NCI-H1417 (cell line): ENCODE results near the gene CACNA1F.

Experiments
- DNase-seq, 3 experiments: peaks; one replicate each; lab custom pipeline; 2025; lab: John Stamatoyannopoulos, UW

CACNA1F gene

GRCh38 chrX:49230500-49231232 is 2.5 kb downstream of the CACNA1F start:
- no peak for DNase-seq

GRCh38 chrX:49228185-49228584 is 5.0 kb downstream of the CACNA1F start:
- DNase-seq = no peak

GRCh38 chrX:49227726-49228125 is 5.4 kb downstream of the CACNA1F start:
- no peak for DNase-seq

DNA sequence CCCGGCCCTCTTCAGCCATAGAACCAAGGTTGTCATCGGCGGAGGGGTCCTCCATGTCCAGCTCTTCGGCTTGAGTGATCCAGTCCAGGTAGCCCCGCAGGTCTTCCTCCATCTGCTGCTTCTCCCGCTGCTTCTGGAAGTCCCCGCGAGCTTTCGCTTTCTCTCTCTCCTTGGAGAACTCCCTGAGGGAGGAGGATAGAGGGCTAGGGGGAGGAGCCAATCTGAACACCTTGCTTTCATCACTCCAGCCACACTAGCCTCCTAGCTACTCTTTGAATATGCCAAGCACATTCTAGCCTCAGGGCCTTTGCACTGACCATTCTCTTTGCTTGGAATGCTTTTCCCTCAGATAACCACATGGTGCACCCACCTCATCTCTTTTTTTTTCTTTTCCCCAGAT is 6.2 kb downstream of the CACNA1F start:
- DNase-seq = no peak

- no peak for DNase-seq
Observed at GRCh38 chrX:49225858-49226257, 7.3 kb downstream of the CACNA1F start.

DNA sequence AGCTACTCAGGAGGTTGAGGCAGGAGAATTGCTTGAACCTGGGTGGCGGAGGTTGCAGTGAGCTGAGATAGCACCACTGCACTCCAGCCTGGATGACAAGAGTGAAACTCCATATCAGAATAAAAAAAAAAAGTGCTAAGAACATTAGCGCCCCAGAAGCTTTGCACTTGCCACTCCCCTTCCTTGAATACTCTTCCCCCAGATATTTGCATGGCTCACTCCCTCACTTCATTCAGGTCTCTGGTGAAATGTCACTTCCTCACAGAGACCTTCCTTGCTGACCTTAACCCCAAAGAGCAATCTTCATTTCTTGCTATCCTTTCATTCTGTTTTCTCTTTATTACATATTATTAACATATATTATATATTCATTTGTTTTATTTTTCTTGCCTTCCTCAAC is 11.3 kb downstream of the CACNA1F start:
- no peak for DNase-seq

DNA sequence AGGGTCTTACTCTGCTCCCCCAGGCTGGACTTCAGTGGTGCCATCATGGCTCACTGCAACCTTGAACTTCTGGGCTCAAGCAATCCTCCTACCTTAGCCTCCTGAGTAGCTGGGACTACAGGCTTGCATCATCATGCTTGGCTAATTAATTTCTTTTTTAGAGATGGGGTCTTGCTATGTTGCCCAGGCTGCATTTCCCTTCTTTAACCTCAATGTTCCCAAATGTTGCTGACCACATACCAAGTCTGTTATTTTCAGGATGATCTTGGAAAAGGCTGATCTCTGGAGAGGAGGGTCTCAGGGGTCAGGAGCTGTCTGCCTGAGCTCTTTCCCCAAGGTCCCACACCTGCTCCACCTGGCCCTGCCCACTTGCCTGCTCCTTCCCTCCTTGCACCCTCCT is 13.0 kb downstream of the CACNA1F start:
- no peak for DNase-seq

DNA sequence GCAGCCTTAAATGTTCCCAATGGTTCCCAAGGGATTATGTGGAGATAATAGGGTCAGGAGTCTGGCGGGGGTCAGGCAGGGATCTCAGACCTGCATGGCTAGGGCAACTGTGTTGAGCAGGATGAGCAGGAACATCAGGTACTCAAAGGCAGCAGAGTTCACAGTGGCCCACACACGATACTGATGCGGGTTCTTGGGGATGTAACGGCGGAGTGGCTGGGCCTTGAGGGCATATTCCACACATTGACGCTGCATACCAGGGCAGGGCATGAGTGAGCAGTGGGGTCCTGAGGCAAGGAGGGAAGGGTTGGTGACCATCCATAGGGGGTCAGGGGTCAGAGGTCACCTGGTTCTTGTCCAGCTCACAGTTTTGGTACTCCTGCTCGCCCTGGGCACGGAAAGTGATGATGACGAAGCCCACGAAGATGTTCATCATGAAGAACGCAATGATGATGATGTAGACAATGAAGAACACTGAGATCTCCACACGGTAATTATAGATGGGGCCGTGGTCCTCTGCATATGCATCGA is 18.1 kb downstream of the CACNA1F start:
- no peak for DNase-seq

DNA sequence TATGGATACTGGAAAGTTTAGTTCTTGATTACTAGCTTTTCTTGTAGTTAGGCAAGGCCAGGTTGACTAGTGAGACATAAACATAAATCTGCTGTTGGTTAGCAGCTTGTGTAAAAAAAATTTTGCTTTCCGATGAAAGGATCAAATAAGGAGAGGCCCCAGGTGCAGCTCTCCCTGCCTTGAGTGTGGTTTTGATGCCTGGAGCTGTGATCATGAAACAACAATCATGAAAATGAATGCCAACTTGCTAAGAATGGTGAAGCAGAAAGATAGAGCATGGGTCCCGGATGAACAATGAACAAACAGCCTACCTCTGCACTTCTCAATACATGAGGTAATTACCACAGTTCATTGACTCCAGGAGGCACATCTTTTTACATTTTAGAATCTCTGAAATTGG is 18.7 kb downstream of the CACNA1F start:
- DNase-seq = no peak

- DNase-seq = no peak
Observed at GRCh38 chrX:49212861-49213260, 20.3 kb downstream of the CACNA1F start.

GRCh38 chrX:49212209-49212608 is 20.9 kb downstream of the CACNA1F start:
- no peak for DNase-seq

- no peak for DNase-seq
Observed at GRCh38 chrX:49211074-49211473, 22.1 kb downstream of the CACNA1F start.

DNA sequence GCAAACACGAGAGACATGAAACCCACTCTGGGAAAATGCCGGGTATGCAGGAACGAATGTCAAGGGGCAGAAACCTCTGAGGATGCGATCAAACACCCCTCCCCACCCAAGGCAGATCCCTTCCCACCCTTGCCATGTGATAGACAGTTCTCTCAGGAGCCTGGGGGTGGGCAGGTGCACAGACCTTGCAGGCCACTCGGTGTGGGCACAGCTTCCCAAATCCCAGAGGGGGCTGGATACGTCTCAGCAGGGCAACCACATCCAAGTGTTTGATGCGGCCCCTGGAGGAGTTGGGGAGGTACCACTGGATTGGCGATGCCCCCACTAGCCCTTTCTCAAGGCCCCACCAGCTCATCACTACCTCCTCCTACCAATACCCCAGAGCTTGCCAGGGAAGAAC is 22.7 kb downstream of the CACNA1F start:
- no peak for DNase-seq

- no peak for DNase-seq
Observed at GRCh38 chrX:49209434-49210251, 23.5 kb downstream of the CACNA1F start.

GRCh38 chrX:49208399-49208798 is 24.7 kb downstream of the CACNA1F start:
- DNase-seq = no peak

GRCh38 chrX:49206543-49206942 is 26.6 kb downstream of the CACNA1F start:
- DNase-seq = no peak

GRCh38 chrX:49205443-49205842 is 27.7 kb downstream of the CACNA1F start:
- no peak for DNase-seq

- no peak for DNase-seq
Observed at GRCh38 chrX:49204709-49205108, 28.4 kb downstream of the CACNA1F start.

DNA sequence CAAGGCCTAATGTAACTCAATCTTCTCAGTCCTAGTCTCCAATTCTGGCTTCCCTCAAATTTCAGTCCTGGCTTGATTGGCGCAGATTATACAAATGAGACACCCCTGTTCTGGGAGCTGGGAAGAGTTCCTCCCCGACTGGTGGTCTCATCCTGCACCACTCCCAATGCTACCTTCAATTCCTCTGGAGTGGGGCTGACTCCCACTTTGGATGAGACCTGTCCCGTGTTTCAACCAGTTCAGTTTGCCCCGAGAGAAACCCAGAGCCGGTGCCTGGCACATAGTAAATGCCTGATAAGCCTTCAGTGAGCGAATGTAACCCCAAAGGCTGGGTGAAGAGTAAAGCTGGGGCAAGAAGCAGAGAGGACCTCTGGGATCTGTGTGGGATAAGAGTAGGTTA is 29.1 kb downstream of the CACNA1F start:
- no peak for DNase-seq

DNA sequence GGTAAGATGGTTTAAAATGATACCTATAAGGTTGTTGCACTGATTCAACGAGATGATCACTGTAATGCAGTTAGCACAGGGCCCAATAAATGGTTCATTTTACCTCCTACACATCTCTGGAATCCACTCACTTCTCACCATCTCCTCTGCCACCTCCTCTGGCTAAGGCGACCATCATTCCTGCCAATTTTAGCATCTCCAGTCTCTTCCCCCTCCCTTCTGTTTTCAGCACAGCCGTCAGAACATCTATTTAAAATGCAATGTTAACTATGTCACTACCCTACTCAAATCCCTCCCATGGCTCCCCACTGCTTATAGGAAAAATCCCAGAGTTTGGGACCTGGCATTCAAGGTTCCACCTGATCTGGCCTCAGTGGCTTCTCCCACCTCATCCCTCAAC is 29.6 kb downstream of the CACNA1F start:
- no peak for DNase-seq

DNA sequence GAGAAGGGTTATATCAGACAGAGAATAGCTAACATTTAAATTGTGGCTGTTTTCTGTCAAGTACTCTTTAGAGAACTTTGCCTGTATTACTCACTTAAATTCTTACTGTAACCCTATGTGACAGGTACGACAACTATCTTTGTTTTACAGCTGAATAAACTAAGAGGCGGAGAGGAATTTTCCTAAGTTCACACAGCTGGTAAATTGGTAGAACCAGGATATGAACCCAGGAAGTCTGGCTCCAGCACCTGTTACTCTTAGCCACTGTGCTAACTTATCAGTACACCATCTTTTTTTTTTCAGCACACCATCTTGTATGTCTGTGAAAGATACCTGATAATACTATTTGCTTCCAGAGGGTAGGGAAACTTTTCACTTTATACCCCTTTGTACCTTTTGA is 31.1 kb downstream of the CACNA1F start:
- no peak for DNase-seq

DNA sequence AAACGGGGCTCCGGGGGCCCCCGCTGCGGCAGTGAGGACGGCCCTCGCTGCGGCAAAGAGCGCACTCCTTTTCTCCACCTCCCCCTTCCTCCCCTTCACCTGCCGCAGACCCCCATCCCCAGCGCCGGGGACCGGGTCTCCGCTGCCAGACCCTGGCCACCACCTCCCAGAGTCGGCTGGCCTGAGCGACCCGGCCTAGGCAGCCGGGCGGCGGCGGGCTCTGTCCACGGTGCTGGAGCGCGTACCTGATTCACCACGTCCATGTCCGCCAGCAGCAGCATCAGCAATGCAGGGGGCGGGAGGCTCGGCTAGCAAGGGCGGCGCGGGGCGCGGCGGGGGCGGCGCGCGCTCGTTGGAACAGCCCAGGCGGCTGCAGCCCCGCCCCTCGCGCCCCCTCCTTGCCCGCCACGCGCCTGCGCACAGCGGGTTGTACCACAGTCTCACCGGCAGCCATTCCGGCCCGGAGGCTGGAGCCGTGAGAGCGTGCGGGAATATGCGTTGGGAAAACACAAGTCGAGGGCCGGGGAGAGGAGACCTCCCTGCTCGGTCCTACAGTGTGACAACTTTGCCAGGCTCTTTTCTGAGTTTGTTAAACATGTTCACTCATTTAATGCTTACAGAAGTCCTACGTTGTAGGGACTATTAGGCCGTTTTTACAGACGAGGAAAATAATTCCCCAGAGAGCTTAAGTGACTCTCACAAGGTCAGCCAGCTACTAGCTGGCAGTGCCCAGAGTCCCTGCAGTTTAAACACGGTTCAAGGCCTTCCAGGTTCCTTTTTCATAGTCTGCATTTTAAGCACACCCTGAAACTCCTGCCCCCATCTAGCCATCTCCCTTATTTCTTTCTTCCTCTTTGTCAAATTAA is 33.0 kb downstream of the CACNA1F start, which contains the start of gene SYP:
TSS of gene SYP (minus strand) at position 288 of the 866 bp plus-strand sequence. CDS start at position 281, 7 bp downstream.
- DNase-seq = peak; percentile 66 to 89 (median 88)
